OCI-LY1 (cell line): ENCODE data around the gene FUT1.

Experiments used
- H2AFZ ChIP-seq: fragments of 200-600 bp; sonication (generic), shearing (Covaris generic); 2 replicates; pipeline ENCODE4 v1.6.0; 2014; ENCODE audit warnings: antibody characterized with exemption, mild to moderate bottlenecking, low read length
- H3F3A ChIP-seq: fragments of 200-600 bp; sonication (generic), shearing (Covaris generic); 2 replicates; pipeline ENCODE4 v1.6.0; 2014; ENCODE audit warnings: mild to moderate bottlenecking, antibody characterized with exemption, low read length, moderate library complexity; ENCODE audit not compliant: insufficient read depth
- H3K27ac ChIP-seq: fragments of 200-600 bp; sonication (generic); 2 replicates; pipeline ENCODE4 v1.5.1; 2014; ENCODE audit warnings: low read length, mixed run types, mild to moderate bottlenecking, low read depth; ENCODE audit not compliant: poor library complexity, severe bottlenecking
- H3K27me3 ChIP-seq: fragments of 200-600 bp; sonication (generic); 2 replicates; pipeline ENCODE4 v1.6.0; 2014; ENCODE audit warnings: antibody characterized with exemption, mild to moderate bottlenecking, low read length, moderate library complexity; ENCODE audit not compliant: insufficient read depth
- H3K36me3 ChIP-seq: fragments of 200-600 bp; sonication (generic); 2 replicates; pipeline ENCODE4 v1.6.1; 2014; ENCODE audit warnings: mild to moderate bottlenecking, antibody characterized with exemption, low read length, moderate library complexity, mixed read lengths; ENCODE audit not compliant: insufficient read depth
- H3K4me1 ChIP-seq: fragments of 200-600 bp; sonication (generic); 2 replicates; pipeline ENCODE4 v1.5.1; 2014; ENCODE audit warnings: mild to moderate bottlenecking, low read length, moderate library complexity; ENCODE audit not compliant: insufficient read depth, severe bottlenecking
- H3K4me2 ChIP-seq: fragments of 200-600 bp; sonication (generic), shearing (Covaris generic); 2 replicates; pipeline ENCODE4 v1.6.1; 2014; ENCODE audit warnings: low read length
- H3K4me3 ChIP-seq: fragments of 200-600 bp; sonication (generic); 2 replicates; pipeline ENCODE4 v1.5.1; 2014; ENCODE audit warnings: low read length, low read depth, mild to moderate bottlenecking, mixed read lengths; ENCODE audit not compliant: poor library complexity, severe bottlenecking
- H3K79me2 ChIP-seq: fragments of 200-600 bp; shearing (Covaris generic); 2 replicates; pipeline ENCODE4 v1.6.1; 2016; ENCODE audit warnings: mixed run types, low read length, mixed read lengths; ENCODE audit not compliant: insufficient read depth
- H3K9ac ChIP-seq: fragments of 200-600 bp; sonication (generic), shearing (Covaris generic); 2 replicates; pipeline ENCODE4 v1.6.1; 2014; ENCODE audit warnings: mild to moderate bottlenecking, low read length, mixed read lengths
- H3K9me2 ChIP-seq: fragments of 200-600 bp; sonication (generic), shearing (Covaris generic); 2 replicates; pipeline ENCODE4 v1.6.1; 2014; ENCODE audit warnings: low read depth, mild to moderate bottlenecking, low read length, mixed read lengths
- H3K9me3 ChIP-seq: fragments of 200-600 bp; shearing (Covaris generic); 2 replicates; pipeline ENCODE4 v1.6.1; 2014; ENCODE audit warnings: low read length, mixed read lengths
- H4K20me1 ChIP-seq: fragments of 200-600 bp; sonication (generic), shearing (Covaris generic); 2 replicates; pipeline ENCODE4 v1.6.0; 2016; ENCODE audit warnings: mild to moderate bottlenecking, low read length; ENCODE audit not compliant: insufficient read depth
- EZH2 ChIP-seq: fragments of 200-600 bp; sonication (generic), shearing (Covaris generic); IDR thresholded peaks from 2 replicates; pipeline ENCODE4 v1.8.0; 2017; ENCODE audit warnings: borderline replicate concordance, mixed run types, mild to moderate bottlenecking, antibody characterized with exemption, low read length, moderate library complexity, mixed read lengths
- TF ChIP-seq, protein P1 (sequence below): fragments of 200-600 bp; sonication (generic), shearing (Covaris generic); IDR thresholded peaks from 2 replicates; pipeline ENCODE4 v1.5.1; 2017; ENCODE audit warnings: mild to moderate bottlenecking, antibody characterized with exemption, low read length, moderate library complexity, mixed read lengths

Gene FUT1

DNA sequence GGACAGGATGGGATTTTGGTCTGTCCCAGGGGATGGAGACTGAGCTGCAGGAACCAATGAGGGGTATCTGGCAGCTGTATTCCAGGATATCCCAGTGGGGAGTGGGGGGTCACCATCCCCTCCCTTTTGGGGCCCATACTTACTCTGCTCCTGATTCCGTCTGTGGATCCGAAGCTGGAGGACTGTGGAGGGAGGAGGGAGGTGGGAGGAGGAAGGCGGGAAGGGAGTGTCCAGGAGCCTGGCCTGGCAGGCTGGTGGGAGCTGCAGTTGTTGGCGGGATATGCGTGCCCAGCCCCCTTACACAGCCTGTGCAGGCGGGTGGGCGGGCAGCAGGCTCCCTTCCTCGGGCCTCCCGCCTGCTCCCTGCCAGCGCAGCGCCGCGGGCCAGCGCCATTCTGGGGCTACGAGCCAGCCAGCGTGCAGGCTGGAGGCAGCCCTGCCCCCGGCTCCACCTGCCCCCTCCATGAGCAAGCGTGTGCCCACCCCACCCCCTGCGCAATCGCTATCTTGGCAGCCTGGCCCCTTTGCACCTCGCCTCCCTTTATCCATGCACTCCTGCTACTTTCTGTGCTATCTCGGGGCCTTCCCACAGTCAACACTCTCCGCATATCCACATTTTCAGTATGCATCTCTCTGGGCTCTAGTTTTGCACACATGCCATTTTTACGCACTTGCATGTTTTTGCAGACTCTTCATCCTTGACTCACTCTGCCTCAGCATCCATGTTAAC lies 35.7 kb downstream of the FUT1 start:
- Histone ChIP-seq H3K4me3 (no peak overlapping the region), H3K27me3 (no peaks in the 10 kb centered on the region), H3K9me3 (no peaks in the 10 kb centered on the region), H3K4me1 (peaks cover 40% of the 10 kb centered on the region), H2AFZ (no peak overlapping the region), H3K9me2 (no peaks in the 10 kb centered on the region), H3K79me2 (no peaks in the 10 kb centered on the region), H4K20me1 (no peaks in the 10 kb centered on the region), H3K36me3 (no peaks in the 10 kb centered on the region), H3K27ac (no peak overlapping the region), H3F3A (no peaks in the 10 kb centered on the region), H3K4me2 (no peak overlapping the region), H3K9ac (no peak overlapping the region)
- TF ChIP-seq, protein P1, sequence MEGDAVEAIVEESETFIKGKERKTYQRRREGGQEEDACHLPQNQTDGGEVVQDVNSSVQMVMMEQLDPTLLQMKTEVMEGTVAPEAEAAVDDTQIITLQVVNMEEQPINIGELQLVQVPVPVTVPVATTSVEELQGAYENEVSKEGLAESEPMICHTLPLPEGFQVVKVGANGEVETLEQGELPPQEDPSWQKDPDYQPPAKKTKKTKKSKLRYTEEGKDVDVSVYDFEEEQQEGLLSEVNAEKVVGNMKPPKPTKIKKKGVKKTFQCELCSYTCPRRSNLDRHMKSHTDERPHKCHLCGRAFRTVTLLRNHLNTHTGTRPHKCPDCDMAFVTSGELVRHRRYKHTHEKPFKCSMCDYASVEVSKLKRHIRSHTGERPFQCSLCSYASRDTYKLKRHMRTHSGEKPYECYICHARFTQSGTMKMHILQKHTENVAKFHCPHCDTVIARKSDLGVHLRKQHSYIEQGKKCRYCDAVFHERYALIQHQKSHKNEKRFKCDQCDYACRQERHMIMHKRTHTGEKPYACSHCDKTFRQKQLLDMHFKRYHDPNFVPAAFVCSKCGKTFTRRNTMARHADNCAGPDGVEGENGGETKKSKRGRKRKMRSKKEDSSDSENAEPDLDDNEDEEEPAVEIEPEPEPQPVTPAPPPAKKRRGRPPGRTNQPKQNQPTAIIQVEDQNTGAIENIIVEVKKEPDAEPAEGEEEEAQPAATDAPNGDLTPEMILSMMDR: no peak

DNA sequence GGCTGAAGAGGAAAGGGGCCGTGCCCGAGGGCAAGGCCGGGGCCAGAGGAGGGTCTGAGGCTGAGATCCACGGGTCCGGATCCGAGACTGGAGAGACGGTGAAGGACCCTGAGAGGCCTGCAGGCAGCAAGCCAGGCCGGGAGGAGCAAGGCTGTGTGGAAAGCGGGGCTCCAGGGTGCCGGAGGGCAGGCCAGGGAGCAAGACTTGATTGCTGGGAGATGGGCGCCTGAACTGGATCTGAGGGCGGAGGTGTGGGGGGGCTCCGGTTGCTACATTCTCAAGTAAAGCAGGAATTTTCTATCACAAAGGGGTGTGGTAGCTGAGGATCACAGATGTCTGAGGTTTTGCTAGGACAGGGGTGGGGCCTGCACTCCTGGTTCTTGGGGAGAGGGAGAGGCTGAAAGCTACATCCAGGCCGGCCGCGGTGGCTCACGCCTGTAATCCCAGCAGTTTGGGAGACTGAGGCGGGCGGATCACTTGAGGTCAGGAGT lies 36.7 kb downstream of the FUT1 start:
- no peak overlapping the region for H3K27ac ChIP-seq
- peak overlapping the region; percentile 81 for H3K4me2 ChIP-seq
- peaks cover 36% of the 10 kb centered on the region for H3K4me1 ChIP-seq

DNA sequence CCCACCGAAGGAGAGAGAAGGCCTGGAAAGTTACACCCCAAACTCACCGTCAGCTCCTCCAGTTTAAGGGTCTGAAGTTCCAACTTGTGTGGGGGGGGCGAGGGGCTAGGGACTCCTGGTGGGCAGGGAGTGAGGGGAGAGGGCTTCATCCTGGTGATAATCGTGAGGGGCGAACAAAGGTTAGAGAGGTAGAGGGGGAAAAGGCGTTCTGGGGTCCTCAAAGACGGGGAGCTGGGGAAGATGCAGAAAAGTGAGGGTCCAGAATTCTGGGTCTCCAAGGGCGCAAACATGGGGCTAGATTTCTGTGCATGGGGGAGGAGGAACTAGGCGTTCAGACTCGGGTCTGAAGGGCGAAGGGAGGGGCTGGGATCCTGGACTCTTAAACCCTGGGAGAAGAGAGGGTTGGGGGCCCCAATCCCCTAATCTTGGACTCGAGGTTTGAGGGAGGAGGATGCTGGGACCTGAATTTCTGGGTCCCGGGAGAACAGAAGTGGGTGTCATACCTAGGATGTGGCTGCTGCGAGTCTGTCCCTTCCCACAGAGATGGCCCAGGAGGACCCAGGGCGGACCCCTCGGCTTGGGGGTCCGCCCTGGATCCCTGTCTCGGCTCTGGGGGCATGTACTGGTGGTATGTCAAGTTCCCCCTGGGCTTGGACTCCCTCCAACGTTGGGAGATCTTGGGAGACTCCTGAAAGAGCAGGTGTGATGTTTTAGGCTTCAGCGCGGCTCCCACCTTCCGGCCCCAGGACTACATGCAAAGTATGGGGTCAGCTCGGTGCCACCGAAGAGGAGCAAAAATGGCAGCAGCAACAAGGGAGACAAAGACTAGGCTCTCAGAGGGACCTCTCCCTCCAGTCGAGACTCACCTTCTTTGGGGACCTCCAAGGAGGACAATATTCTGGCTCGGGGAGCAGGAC lies 37.4 kb downstream of the FUT1 start:
- no peaks in the 10 kb centered on the region for H3K79me2 ChIP-seq
- TF ChIP-seq, protein P1: no peak
- no peak for TF ChIP-seq EZH2
- H3K4me3 ChIP-seq: peak overlapping the region; percentile 66
- H3K36me3 ChIP-seq: no peaks in the 10 kb centered on the region; the same call in 1 of the 2 replicates
- no peak overlapping the region for H3K27ac ChIP-seq
- H3K9ac ChIP-seq: peak overlapping the region; percentile 69
- H3K4me2 ChIP-seq: peak overlapping the region; percentile 81
- H4K20me1 ChIP-seq: no peaks in the 10 kb centered on the region
- no peak overlapping the region for H2AFZ ChIP-seq
- no peaks in the 10 kb centered on the region for H3K9me2 ChIP-seq
- no peaks in the 10 kb centered on the region for H3K9me3 ChIP-seq
- H3K4me1 ChIP-seq: peaks cover 32% of the 10 kb centered on the region
- peaks cover 5% of the 10 kb centered on the region; the same call in 1 of the 2 replicates for H3K27me3 ChIP-seq
- H3F3A ChIP-seq: no peaks in the 10 kb centered on the region

More for the DNA sequence above, 36.7 kb downstream of the FUT1 start:
- no peaks in the 10 kb centered on the region for H3K9me3 ChIP-seq
- no peaks in the 10 kb centered on the region for H3F3A ChIP-seq
- TF ChIP-seq, protein P1: no peak
- TF ChIP-seq EZH2: no peak
- peak overlapping the region; percentile 66 for H3K4me3 ChIP-seq
- peaks cover 5% of the 10 kb centered on the region; the same call in 1 of the 2 replicates for H3K27me3 ChIP-seq
- H3K9ac ChIP-seq: no peak overlapping the region
- no peak overlapping the region for H2AFZ ChIP-seq
- no peaks in the 10 kb centered on the region for H4K20me1 ChIP-seq
- H3K9me2 ChIP-seq: no peaks in the 10 kb centered on the region
- H3K79me2 ChIP-seq: no peaks in the 10 kb centered on the region
- H3K36me3 ChIP-seq: no peaks in the 10 kb centered on the region; the same call in 1 of the 2 replicates
